IMR-90 (cell line): ENCODE results near the gene GRID1. TPM values are rescaled to one million over a fixed set of nuclear protein-coding genes. Genes with fewer than 3 reads are reported as not detected.

Experiments
- ATAC-seq: fragments of 200-7000 bp; cut with Tn5 transposase; 2 replicates; pipeline ENCODE4 v1.9.1; 2020; ENCODE audit warnings: low read depth, mild to moderate bottlenecking, moderate library complexity
- BruUV-seq: library from RNA; stranded (reverse); fragments of 400-500 nt; replicated peaks from 2 replicates; lab custom pipeline; 2021; lab: Mats Ljungman, UMichigan
- CTCF ChIA-PET: fragments of 300-600 bp; formaldehyde crosslinking; extraction: SDS; loops from one replicate; lab custom pipeline; 2021; ENCODE audit warnings: antibody characterized with exemption; lab: Yijun Ruan, JAX
- POLR2A ChIA-PET: fragments of 300-600 bp; sonication (Branson Sonifier 250); formaldehyde crosslinking; loops from one replicate; lab custom pipeline; 2022; ENCODE audit warnings: antibody characterized with exemption; ENCODE audit not compliant: unreplicated experiment; lab: Charles Lee
- DNase-seq: peaks from one replicate; pipeline ENCODE4 v3.0.0; 2013
- H2AFZ ChIP-seq: replicated peaks from 2 replicates; pipeline ENCODE3; 2013; ENCODE audit warnings: low read length, mild to moderate bottlenecking; ENCODE audit not compliant: poor library complexity
- H2AK5ac ChIP-seq: 2 replicates; pipeline ENCODE4 v1.6.1; 2013; ENCODE audit warnings: low read depth, low read length, inconsistent platforms
- H2AK9ac ChIP-seq: replicated peaks from 2 replicates; pipeline ENCODE3; 2013; ENCODE audit warnings: mild to moderate bottlenecking, low read depth, low read length, moderate library complexity; ENCODE audit not compliant: poor library complexity
- H2BK120ac ChIP-seq: 2 replicates; pipeline ENCODE4 v1.6.1; 2013; ENCODE audit warnings: low read depth, low read length, inconsistent platforms
- H2BK15ac ChIP-seq: 3 replicates; pipeline ENCODE4 v1.6.1; 2013; ENCODE audit warnings: low read depth, low read length, inconsistent platforms
- H2BK20ac ChIP-seq: 2 replicates; pipeline ENCODE4 v1.6.1; 2013; ENCODE audit warnings: low read depth, mild to moderate bottlenecking, inconsistent platforms, low read length, moderate library complexity
- H2BK5ac ChIP-seq: 2 replicates; pipeline ENCODE4 v1.6.1; 2013; ENCODE audit warnings: mild to moderate bottlenecking, low read depth, low read length, inconsistent platforms; ENCODE audit not compliant: poor library complexity, severe bottlenecking
- H3K14ac ChIP-seq: replicated peaks from 2 replicates; pipeline ENCODE4 v1.6.1; 2013; ENCODE audit warnings: low read depth, low read length, inconsistent platforms
- H3K18ac ChIP-seq: 2 replicates; pipeline ENCODE4 v1.6.1; 2013; ENCODE audit warnings: low read depth, low read length, control low read depth
- H3K23ac ChIP-seq: 2 replicates; pipeline ENCODE4 v1.6.1; 2013; ENCODE audit warnings: low read depth, low read length, inconsistent platforms
- H3K27ac ChIP-seq: 2 replicates; pipeline ENCODE4 v1.5.1; 2013; ENCODE audit warnings: mild to moderate bottlenecking, control low read depth, low read length; ENCODE audit not compliant: insufficient read depth
- H3K27me3 ChIP-seq: 2 replicates; pipeline ENCODE4 v1.6.1; 2013; ENCODE audit warnings: low read length; ENCODE audit not compliant: control insufficient read depth, insufficient read depth
- H3K36me3 ChIP-seq: 2 replicates; pipeline ENCODE4 v1.6.1; 2013; ENCODE audit warnings: low read length, mixed read lengths; ENCODE audit not compliant: control insufficient read depth, insufficient read depth
- H3K4ac ChIP-seq: 2 replicates; pipeline ENCODE4 v1.6.1; 2013; ENCODE audit warnings: low read depth, low read length, inconsistent platforms
- H3K4me1 ChIP-seq: 2 replicates; pipeline ENCODE4 v1.6.1; 2013; ENCODE audit warnings: low read length, mixed read lengths; ENCODE audit not compliant: control insufficient read depth, insufficient read depth
- H3K4me2 ChIP-seq: 2 replicates; pipeline ENCODE4 v1.6.1; 2013; ENCODE audit warnings: low read depth, mild to moderate bottlenecking, control low read depth, low read length, moderate library complexity
- H3K4me3 ChIP-seq: 2 replicates; pipeline ENCODE4 v1.5.1; 2013; ENCODE audit warnings: low read depth, mild to moderate bottlenecking, control low read depth, low read length, moderate library complexity; ENCODE audit not compliant: insufficient read depth
- H3K56ac ChIP-seq: 2 replicates; pipeline ENCODE4 v1.6.1; 2013; ENCODE audit warnings: low read length, inconsistent platforms; ENCODE audit not compliant: insufficient read depth; ENCODE audit errors: extremely low read depth
- H3K79me1 ChIP-seq, 2 experiments: 2 replicates each; pipeline ENCODE4 v1.6.1; 2013; ENCODE audit warnings: low read length in 2 of 2, inconsistent platforms in 1 of 2, low read depth in 1 of 2
- H3K9ac ChIP-seq: 2 replicates; pipeline ENCODE4 v1.6.1; 2013; ENCODE audit warnings: low read depth, low read length, control low read depth
- H3K9me1 ChIP-seq: 2 replicates; pipeline ENCODE4 v1.6.1; 2013; ENCODE audit warnings: low read length, inconsistent platforms; ENCODE audit not compliant: insufficient read depth
- H3K9me3 ChIP-seq: 2 replicates; pipeline ENCODE4 v1.6.1; 2013; ENCODE audit warnings: low read length; ENCODE audit not compliant: control insufficient read depth, insufficient read depth
- H4K20me1 ChIP-seq: 2 replicates; pipeline ENCODE4 v1.6.1; 2013; ENCODE audit warnings: low read length, inconsistent platforms; ENCODE audit not compliant: insufficient read depth
- H4K5ac ChIP-seq: 2 replicates; pipeline ENCODE4 v1.6.1; 2013; ENCODE audit warnings: mild to moderate bottlenecking, low read depth, low read length, control low read depth
- H4K8ac ChIP-seq, 2 experiments: 2 replicates each; pipeline ENCODE4 v1.6.1; 2013; ENCODE audit warnings: low read depth in 2 of 2, low read length in 2 of 2, control low read depth in 1 of 2, inconsistent platforms in 1 of 2
- H4K91ac ChIP-seq: 2 replicates; pipeline ENCODE4 v1.6.1; 2013; ENCODE audit warnings: low read depth, low read length, inconsistent platforms; ENCODE audit not compliant: insufficient read depth
- BHLHE40 ChIP-seq: fragments of 150-350 bp; IDR thresholded peaks from 2 replicates; pipeline ENCODE4 v1.6.1; 2016; ENCODE audit warnings: mild to moderate bottlenecking, low read depth, low read length
- CEBPB ChIP-seq: IDR thresholded peaks from 2 replicates; pipeline ENCODE4 v1.6.1; 2012; ENCODE audit warnings: low read depth, low read length, improper control_type of control experiment
- CHD1 ChIP-seq: IDR thresholded peaks from 2 replicates; pipeline ENCODE4 v1.6.1; 2012; ENCODE audit warnings: low read depth, low read length, improper control_type of control experiment
- CTCF ChIP-seq: conservative IDR thresholded peaks from 2 replicates; pipeline ENCODE4 v1.5.1; 2012; ENCODE audit warnings: mild to moderate bottlenecking, low read depth, low read length, improper control_type of control experiment
- FOS ChIP-seq: fragments of 150-350 bp; IDR thresholded peaks from 2 replicates; pipeline ENCODE4 v1.6.1; 2016; ENCODE audit warnings: low read depth, low read length
- MAFK ChIP-seq: IDR thresholded peaks from 2 replicates; pipeline ENCODE4 v1.6.1; 2012; ENCODE audit warnings: low read depth, low read length, improper control_type of control experiment
- MAZ ChIP-seq: IDR thresholded peaks from 2 replicates; pipeline ENCODE4 v1.6.1; 2012; ENCODE audit warnings: low read depth, mild to moderate bottlenecking, low read length, improper control_type of control experiment, moderate library complexity, borderline replicate concordance
- MXI1 ChIP-seq: IDR thresholded peaks from 2 replicates; pipeline ENCODE4 v1.6.1; 2012; ENCODE audit warnings: low read depth, mild to moderate bottlenecking, low read length, moderate library complexity, borderline replicate concordance
- NFE2L2 ChIP-seq: fragments of 150-350 bp; IDR thresholded peaks from 2 replicates; pipeline ENCODE4 v1.6.1; 2016; ENCODE audit warnings: low read depth, mild to moderate bottlenecking, low read length
- POLR2A ChIP-seq: IDR thresholded peaks from 2 replicates; pipeline ENCODE4 v1.6.1; 2012; ENCODE audit warnings: mild to moderate bottlenecking, low read depth, low read length
- RAD21 ChIP-seq: IDR thresholded peaks from 2 replicates; pipeline ENCODE4 v1.6.1; 2012; ENCODE audit warnings: low read length, improper control_type of control experiment
- RCOR1 ChIP-seq: IDR thresholded peaks from 2 replicates; pipeline ENCODE4 v1.6.1; 2012; ENCODE audit warnings: mild to moderate bottlenecking, low read length, improper control_type of control experiment; ENCODE audit not compliant: insufficient replicate concordance
- RFX5 ChIP-seq: IDR thresholded peaks from 2 replicates; pipeline ENCODE4 v1.8.0; 2012; ENCODE audit warnings: low read depth, mild to moderate bottlenecking, low read length, moderate library complexity
- SMC3 ChIP-seq: fragments of 150-350 bp; IDR thresholded peaks from 2 replicates; pipeline ENCODE4 v1.6.1; 2016; ENCODE audit warnings: low read depth, mild to moderate bottlenecking, antibody characterized with exemption, low read length, moderate library complexity
- WGBS, 2 experiments: methylation state at CpG; one replicate each; pipeline versions ENCODE4 v1.1.5 to v1.1.7; 2013; ENCODE audit warnings: missing lambda C conversion rate in 2 of 2; ENCODE audit not compliant: insufficient read length in 1 of 2; ENCODE audit errors: extremely low coverage in 2 of 2; 5-methylcytosine and 5-hydroxymethylcytosine counted together
- dilution Hi-C: fragments of 300-500 bp; cut with HindIII; formaldehyde crosslinking; loops from one replicate; pipeline ENCODE4 v1.14.3; 2018; ENCODE audit warnings: low sequenced_read_pairs; ENCODE audit not compliant: unreplicated experiment
- in situ Hi-C: fragments of 300-500 bp; cut with MboI; formaldehyde crosslinking; loops from 3 replicates; pipeline ENCODE4 v1.14.3; 2019; ENCODE audit warnings: low sequenced_read_pairs, inconsistent platforms, mixed read lengths
- intact Hi-C: fragments of 100-400 bp; cut with micrococcal nuclease; formaldehyde crosslinking; loops from 2 replicates; pipeline ENCODE4 v1.10.0; 2022
- polyA plus RNA-seq, 3 experiments: library from polyadenylated mRNA; depleted of rRNA; stranded (reverse); fragments of >200 nt; gene quantifications; 2 replicates each; pipeline ENCODE4 v1.2.3, GENCODE V29; 2012; ENCODE audit warnings: low replicate concordance in 1 of 3
- total RNA-seq: library from RNA; depleted of rRNA; stranded (reverse); fragments of >200 nt; gene quantifications from 2 replicates; pipeline ENCODE4 v1.2.3, GENCODE V29; 2012
- TF ChIP-seq, protein P1 (sequence below): fragments of 150-350 bp; IDR thresholded peaks from 2 replicates; pipeline ENCODE4 v1.6.1; 2017; ENCODE audit warnings: mild to moderate bottlenecking, antibody characterized with exemption, low read length, low read depth
- TF ChIP-seq, protein P2 (sequence below): fragments of 150-350 bp; IDR thresholded peaks from 2 replicates; pipeline ENCODE4 v1.6.1; 2016; ENCODE audit warnings: low read depth, mild to moderate bottlenecking, low read length, moderate library complexity, borderline replicate concordance

GRID1 gene
- total and polyA plus RNA-seq, 2 of the 4 experiments (the other 2 are of a cell fraction) = not detected

GRCh38 chr10:85851325-85851724 lies 515.3 kb downstream of the GRID1 start:
- DNase-seq (no peak), ATAC-seq (no peak)
- intact Hi-C loops (no loop called here), dilution Hi-C loops (no loop called here), in situ Hi-C loops (no loop called here)
- Histone ChIP-seq H3K14ac (no peak overlapping the region), H3K27ac (no peak overlapping the region), H2AK5ac (no peak overlapping the region), H3K18ac (no peak overlapping the region), H2BK5ac (no peak overlapping the region), H2BK15ac (no peak overlapping the region), H2BK20ac (no peak overlapping the region), H3K4me3 (no peak overlapping the region), H3K36me3 (no peaks in the 10 kb centered on the region), H3K4me1 (no peaks in the 10 kb centered on the region), H3K9ac (no peak overlapping the region), H2BK120ac (no peak overlapping the region), H3K4me2 (no peak overlapping the region), H3K9me3 (peaks cover 38% of the 10 kb centered on the region), H4K8ac (no peak overlapping the region), H3K9me1 (no peaks in the 10 kb centered on the region), H3K4ac (no peak overlapping the region), H4K20me1 (no peaks in the 10 kb centered on the region), H3K27me3 (no peaks in the 10 kb centered on the region), H3K56ac (no peak overlapping the region), H3K23ac (no peak overlapping the region), H3K79me1 (no peaks in the 10 kb centered on the region), H4K91ac (no peak overlapping the region), H2AFZ (no peak overlapping the region), H2AK9ac (no peak overlapping the region), H4K5ac (no peak overlapping the region)
- ChIA-PET CTCF (no interaction called here), POLR2A (no interaction called here)
- WGBS, 2 experiments = no CpG with 5 or more reads among the region's 2 CpGs
- no TSS peak for BruUV-seq
- TF ChIP-seq SMC3 = no peak
- TF ChIP-seq BHLHE40 = no peak
- no peak for TF ChIP-seq POLR2A
- TF ChIP-seq CTCF = no peak
- TF ChIP-seq FOS = no peak
- TF ChIP-seq, protein P1, sequence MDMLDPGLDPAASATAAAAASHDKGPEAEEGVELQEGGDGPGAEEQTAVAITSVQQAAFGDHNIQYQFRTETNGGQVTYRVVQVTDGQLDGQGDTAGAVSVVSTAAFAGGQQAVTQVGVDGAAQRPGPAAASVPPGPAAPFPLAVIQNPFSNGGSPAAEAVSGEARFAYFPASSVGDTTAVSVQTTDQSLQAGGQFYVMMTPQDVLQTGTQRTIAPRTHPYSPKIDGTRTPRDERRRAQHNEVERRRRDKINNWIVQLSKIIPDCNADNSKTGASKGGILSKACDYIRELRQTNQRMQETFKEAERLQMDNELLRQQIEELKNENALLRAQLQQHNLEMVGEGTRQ = no peak
- TF ChIP-seq RFX5 = no peak
- TF ChIP-seq NFE2L2 = no peak
- no peak for TF ChIP-seq MAZ
- TF ChIP-seq, protein P2, sequence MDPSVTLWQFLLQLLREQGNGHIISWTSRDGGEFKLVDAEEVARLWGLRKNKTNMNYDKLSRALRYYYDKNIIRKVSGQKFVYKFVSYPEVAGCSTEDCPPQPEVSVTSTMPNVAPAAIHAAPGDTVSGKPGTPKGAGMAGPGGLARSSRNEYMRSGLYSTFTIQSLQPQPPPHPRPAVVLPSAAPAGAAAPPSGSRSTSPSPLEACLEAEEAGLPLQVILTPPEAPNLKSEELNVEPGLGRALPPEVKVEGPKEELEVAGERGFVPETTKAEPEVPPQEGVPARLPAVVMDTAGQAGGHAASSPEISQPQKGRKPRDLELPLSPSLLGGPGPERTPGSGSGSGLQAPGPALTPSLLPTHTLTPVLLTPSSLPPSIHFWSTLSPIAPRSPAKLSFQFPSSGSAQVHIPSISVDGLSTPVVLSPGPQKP = no peak
- no peak for TF ChIP-seq MAFK
- no peak for TF ChIP-seq MXI1
- TF ChIP-seq RAD21 = no peak
- TF ChIP-seq CEBPB = no peak
- no peak for TF ChIP-seq RCOR1
- no peak for TF ChIP-seq CHD1
